Activated CD4-positive, alpha-beta T cell treated with anti-CD3 and anti-CD28 coated beads, Interleukin-2, amount 50 U/mL, for 4 hours (primary cell): ENCODE data around the gene TCEANC2.
"Not testable (repeated sequence)": the region's sequence is repeated elsewhere in the genome, so short reads cannot be mapped to it uniquely, and the experiment has no call there.

Experiments used
- DNase-seq, 2 experiments: peaks; one replicate each; pipeline ENCODE4 v3.0.0-alpha.2; 2020

Gene TCEANC2

DNA sequence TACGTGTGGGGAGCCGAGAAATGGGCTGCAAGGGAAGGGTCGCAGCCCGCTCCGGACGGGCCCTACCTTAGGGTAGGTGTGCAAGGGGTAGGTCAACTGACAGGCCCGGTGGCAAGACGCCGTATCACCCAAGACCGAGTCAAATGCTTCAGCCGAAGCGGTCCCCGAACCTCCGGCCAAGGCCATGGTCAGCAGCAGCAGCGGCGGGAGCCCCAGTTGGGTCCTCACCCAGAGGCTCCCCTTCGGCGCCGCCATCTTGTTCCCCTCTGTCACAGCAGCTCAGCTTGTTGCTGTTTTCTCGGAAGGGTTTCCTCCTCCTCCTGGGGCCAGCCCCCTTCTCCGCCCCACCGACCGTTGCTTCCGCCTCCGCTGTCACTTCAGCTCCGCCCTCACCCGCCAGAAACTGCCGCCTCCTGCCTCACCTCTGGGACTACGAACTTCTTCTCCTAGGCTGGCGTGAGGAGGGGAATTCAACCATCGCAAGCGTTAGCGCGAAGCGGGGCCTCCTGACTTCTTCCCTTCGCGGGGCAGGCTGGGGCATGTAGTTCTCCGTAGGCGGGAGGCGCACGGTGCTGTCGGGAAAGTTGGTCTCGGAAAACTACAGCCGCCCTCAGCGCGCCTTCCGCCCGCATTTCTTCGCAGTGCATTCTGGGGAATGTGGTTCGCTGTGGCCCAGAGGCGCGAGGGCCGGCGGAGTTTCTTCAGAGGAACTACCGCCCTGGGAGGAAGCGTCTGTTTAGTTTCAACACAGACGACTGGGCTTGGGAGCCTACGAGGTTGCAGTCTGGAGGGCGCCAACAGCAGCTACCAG is at the start of gene TCEANC2, which contains the start of gene TMEM59:
Gene TCEANC2, plus strand, starts transcription at position 675 of the 811 bp plus-strand sequence. CDS start 815 bp downstream, outside the sequence.
Gene TMEM59, minus strand, starts transcription at position 271 of the 811 bp plus-strand sequence. Its CDS starts 16 bp downstream, at position 255.
- peak; percentile 95 to 96 for DNase-seq

DNA sequence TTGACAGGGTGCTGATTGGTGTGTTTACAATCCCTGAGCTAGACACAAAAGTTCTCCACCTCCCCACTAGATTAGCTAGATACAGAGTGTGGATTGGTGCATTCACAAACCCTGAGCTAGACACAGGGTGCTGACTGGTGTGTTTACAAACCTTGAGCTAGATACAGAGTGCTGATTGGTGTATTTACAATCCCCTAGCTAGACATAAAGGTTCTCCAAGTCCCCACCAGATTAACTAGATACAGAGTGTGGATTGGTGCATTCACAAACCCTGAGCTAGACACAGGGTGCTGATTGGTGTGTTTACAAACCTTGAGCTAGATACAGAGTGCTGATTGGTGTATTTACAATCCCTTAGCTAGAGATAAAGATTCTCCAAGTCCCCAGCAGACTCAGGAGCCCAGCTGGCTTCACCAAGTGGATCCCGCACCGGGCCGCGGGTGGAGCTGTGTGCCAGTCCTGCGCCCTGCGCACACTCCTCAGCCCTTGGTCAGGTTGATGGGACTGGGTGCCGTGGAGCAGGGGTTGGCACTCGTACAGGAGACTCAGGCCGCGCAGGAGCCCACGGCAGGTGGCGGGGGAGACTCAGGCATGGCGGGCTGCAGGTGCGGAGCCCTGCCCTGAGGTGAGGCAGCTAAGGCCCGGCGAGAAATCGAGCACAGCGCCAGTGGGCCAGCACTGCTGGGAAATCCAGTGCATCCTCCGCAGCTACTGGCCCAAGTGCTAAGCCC is 49.5 kb upstream of the TCEANC2 start:
- not testable (repeated sequence) for DNase-seq

DNA sequence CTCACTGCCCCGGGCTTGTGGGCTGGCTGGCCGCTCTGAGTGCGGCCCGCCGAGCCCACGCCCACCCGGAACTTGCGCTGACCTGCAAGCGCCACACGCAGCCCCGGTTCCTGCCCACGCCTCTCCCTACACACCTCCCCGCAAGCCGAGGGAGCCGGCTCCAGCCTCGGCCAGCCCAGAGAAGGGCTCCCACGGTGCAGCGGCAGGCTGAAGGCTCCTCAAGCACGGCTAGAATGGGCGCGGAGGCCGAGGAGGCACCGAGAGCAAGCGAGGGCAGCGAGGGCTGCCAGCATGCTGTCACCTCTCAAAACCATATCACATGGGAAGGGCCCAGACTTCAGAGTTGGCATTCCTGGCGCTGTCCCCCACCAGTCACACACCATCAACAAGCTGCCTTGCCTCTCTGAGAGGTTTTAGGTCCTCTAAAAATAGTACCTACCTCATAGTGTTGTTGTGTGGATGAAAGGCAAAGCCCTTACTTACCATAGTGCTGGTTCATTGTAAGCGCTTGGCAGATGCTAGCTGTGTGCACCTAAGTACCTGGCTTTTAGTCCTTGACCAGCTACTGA is 48.8 kb upstream of the TCEANC2 start:
- DNase-seq: no peak

DNA sequence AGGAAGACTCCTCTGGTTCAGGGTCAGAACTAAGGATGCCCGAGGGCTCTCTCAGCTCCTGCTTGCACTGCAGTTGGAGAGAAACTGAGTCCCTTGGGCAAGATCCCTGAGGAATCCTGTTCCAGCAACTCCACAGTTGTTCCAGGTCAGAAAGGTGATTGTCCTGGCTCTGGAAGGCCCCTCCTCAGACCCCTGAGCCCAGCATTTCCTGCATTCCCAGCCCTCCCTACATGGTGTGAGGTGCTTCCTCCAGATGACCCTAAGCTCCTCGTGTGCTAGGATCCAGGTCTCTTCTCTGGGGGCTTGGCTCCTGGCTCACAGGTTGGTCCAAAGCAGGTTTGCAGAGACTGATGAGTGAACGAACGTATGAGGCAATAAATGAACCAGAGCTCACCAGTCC is 46.9 kb upstream of the TCEANC2 start:
- DNase-seq: no peak

DNA sequence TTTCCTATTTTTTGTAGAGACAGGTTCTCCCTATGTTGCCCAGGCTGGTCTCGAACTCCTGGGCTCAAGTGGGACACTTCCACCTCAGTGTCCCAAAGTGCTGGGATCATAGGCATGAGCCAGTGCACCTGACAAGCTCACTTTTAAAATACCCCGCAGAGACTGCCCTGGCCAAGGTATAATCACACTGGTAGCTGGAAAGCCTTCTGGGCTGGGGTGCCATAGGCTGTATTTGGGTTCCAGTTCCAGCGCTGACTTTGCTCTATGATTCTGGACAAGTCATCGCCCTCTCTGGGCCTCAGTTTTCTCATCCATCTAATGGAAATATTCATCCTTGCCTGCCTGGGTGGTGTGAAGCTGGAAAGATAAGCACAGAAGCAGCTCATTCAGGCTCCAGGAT is 45.8 kb upstream of the TCEANC2 start:
- no peak for DNase-seq

DNA sequence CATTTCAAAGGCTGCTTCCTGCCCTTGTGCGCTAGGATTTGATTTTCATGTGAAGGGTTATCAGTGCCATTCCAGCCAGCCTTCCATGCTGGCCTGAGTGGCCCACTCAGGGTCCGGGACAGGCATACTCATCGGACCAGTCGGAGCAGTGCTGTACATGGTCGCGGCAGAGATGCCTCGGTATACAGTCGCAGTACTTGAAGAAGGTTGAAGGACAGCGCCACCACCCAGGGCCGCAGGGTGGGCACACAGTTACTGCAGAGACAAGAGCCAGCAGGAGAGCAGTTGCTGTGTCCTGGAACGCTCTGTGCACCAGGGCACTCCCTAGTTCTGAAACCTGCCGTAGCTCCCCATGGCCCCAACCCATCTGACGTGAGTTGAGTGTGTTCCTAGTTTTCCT is 44.5 kb upstream of the TCEANC2 start:
- no peak for DNase-seq

DNA sequence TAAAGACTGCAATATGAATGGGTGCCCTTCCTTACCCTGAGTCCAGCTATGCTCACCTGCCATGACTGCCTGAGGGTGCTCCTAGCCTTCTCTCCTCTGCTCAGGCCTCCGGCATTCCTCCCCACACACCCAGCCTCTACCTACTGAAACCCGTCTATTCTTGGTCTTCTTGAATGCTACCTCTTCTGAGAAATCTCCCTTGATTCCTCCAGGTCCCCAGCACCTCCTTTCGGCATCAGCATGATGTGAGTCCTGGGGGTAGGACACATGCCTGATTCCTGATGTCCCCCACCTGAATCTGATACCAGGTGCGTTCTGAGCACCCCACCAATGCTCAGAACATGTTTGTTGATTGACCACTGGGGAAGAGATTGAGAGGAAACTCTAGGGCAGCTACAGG is 44.0 kb upstream of the TCEANC2 start:
- DNase-seq: no peak

DNA sequence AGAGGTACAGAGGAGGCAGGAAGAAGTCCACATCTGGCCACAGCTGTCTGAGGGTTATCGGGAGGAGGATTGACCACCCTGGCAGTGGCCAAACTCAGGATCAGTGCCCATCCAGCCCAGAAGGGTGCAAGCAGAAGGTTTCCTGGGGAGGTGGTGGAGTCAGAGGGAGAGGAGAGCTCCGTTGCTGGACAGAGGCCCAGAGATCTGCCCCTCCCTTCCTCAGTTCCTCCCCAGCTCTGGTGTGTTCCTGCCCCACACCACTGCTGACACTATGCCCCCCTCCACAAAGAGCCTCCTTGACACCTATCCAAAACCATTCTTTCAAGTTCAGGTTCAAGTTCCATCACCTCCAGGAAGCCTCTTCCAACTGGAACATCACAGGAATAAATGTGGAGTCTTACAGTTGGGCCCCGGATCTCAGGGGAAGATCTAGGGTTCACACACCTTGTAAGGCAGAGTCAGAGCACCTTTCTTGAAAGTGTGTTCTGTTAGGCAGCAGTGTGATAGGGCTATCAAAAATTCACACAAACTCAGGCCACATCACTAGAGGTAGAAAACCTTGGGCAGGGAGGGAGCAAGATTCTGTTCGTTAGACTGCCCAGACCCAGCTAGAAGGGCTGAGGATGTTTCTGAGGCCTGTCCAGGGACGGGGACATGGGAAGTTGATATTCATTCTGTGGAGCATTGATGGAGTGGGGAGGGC is 42.8 kb upstream of the TCEANC2 start:
- no peak for DNase-seq

DNA sequence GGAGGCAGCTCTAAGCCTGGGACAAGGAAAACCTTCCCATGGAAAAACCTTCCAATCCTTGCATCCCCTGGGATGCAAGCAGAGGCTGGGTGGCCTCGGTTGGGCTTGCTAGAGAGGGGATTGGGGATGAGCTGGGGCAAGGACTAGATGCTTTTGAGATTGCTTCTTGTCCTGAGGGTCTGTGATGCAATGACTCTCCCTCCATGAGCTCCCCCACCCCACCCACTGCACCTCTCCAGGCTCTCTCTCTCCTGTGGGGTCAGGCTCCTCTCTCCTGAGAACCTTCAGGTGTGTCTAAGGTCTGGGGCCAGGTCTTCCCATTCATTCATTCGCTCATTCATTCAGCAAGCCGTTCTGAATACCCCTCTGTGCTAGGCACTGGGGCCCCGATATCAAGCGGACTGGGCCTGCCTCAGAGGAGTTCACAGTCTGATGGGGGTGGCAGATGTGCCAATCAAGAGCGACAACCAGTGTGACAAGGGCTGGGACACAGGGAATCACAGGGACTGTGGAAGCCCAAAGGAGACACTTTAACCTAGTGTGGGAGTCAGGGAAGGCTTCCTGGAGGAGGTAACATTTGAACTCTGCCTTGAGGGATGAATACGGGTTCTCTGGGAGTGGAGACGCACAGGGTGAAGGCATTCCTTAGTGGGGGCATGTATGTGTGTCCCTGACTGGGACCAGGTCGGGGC is 41.9 kb upstream of the TCEANC2 start:
- no peak for DNase-seq

DNA sequence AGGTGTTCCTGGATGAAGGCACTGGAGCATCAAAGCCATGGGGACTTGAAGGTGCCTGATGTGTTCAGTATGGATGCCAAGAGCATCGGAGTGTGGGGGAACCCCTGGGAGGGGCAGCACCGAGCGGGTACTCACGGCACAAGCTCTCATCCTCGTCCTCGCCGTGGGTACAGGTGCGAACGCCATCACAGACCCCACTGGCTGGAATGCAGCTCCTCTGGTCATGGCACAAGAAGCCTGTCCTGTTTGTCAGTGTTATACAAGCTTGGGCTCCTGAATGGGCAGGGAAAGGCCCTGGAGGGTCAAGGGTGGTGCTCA is 41.4 kb upstream of the TCEANC2 start:
- DNase-seq: no peak

DNA sequence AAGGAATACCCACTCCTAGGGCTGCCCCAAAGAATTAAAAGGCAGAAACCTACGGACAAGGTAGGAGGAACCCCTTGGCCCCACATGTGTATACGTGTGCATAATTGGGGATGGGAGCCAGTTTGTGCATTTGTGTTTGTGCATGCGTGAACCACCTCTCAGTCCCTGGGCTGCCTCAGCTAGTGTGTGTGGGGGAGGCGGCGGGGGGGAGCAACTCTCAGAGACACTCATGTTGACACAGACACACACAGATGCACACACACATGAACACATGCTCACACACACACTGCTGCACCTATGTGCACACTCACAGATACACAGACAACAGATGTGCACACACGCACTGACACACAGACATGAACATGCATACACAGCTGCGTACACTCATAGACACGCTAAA is 40.5 kb upstream of the TCEANC2 start:
- DNase-seq: no peak

DNA sequence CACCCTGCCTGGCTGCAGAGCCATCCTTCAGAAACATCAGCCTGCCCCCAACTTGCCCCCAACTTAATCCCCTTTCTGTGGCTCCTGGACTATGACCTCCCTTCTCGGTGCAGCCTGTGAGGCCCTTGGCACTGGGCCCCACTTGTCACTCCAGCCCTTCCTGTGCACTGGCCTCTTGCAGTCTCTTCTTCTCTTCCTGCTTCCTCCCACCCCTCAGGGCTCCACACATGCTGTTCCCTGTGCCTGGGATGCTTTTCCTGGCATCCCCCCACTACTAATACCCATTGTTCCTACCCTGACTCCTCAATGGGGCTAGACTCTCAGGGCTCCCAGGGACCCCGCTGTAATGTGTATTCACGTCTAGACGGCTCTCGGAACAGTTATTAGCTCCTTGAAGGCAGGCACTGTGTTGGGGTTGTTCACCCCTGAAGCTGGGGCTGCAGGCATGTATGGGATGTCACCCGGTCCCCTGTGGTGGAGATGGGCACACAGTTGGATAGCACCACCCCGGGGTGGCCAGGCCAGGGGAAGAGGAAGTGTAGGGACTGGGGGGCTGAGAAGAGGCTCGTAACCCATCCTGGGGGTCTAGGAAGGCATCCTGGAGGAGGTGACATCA is 39.9 kb upstream of the TCEANC2 start:
- no peak for DNase-seq

DNA sequence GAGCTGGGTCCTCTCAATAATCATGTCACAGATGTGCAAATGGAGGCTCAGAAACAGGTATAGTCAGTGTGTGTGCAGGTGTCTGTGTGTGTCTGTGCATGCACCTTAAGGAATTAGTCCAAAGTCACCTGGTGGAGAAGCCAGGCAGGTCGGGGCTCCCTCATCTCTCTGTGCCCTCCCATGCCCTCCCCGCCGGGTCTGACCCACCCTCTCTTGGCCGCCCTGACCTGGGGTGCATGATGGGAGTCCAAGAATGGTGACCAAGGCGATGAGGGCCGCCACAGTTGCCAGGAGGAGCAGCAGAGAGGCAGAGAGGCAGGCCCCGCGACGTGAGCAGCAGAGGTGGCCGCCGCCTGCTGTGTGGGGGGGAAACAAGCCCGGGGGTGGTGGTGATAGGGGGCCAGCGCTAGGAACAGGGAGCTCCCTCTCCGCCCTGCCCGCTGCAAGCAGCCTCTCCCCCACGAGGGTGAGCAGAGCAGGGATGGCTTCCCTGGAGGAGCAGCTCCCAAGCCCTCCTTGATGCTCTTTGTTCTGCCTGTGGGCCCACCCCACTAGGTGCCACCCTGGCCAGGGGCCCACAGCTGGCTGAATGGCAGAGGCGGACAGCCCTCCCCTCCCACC is 39.3 kb upstream of the TCEANC2 start:
- no peak for DNase-seq

DNA sequence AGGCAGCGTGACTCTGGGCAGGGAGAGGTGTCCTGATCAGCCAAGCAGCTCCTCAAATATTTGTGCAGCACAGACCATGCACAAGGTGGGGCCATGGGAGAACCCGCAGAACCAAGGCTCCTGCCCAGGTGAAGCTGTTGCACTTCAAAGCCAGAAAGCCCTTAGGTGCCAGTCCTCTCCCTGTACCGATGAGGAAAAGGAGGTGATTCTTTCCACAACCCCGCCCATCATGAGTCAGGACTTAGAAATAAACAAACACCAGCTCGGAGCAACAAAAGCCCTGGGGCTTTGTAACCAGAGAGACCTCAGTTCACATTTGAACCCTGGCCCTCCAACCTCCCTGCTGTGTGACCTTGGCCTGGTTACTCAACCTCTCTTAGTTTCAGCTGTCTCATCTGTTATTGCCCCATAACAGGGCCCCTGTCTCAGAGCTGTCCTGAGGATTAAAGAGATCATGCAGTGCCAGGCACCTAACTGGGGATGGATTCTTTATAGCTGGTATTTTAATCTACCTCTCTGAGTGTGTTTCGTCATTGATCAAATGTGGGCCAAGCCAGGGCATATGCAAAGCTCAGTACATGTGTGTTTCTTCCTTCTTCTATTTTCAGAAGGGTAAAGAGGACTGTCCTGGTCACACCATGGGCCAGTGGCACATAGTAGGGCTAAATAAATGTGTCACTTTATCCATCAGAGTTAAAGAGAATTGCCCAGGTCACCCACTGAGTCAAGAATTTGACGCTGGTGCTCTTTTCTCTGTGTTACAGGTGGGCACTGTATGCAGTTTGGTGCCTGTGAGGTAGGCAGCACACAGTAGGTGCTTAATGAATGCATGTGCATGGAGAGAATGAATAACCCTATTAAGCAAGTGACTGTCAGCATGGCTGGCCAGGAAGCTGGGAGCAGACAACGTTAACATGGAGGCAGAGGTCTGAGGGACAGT is 36.8 kb upstream of the TCEANC2 start:
- no peak for DNase-seq

DNA sequence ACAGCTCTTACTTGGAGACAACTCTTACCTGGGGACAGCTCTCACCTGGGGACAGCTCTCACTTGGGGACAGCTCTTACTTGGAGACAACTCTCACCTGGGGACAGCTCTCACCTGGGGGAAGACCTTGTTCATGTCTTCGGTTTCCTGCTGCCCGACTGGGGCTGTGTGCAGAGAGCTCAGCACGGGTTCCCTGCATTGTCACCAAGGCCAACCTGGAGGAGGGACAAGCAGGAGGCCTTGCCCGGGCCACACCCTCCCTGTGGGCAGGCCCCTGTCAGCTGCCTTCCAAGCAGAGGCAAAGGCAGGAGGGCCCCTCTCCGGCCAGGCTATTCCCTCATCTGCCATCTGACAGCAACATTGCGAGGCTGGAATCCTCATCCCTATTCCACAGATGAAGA is 35.4 kb upstream of the TCEANC2 start, which contains the start of gene LDLRAD1:
Gene LDLRAD1, minus strand, starts transcription at position 208 of the 400 bp plus-strand sequence. Its CDS starts 74 bp downstream, at position 134.
- no peak for DNase-seq

DNA sequence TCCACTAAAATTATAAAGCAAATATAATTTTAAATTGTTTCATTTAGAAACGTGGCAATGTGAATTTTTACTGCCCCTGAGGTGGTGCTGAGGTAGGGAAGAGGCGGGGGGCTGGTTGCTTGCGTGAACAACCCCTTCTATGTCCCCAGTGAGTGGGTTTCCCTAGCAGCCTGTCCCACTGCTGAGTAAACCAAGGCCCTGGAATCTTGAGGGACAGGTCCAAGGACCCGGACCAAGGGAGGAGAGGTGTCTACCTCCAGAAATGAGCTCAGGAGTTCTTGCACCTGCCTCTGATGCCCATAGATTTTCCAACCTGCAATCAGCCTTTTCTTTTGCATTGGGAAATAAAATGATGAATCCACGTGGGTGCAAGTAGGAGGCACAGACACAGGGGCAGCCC is 34.8 kb upstream of the TCEANC2 start:
- no peak for DNase-seq

DNA sequence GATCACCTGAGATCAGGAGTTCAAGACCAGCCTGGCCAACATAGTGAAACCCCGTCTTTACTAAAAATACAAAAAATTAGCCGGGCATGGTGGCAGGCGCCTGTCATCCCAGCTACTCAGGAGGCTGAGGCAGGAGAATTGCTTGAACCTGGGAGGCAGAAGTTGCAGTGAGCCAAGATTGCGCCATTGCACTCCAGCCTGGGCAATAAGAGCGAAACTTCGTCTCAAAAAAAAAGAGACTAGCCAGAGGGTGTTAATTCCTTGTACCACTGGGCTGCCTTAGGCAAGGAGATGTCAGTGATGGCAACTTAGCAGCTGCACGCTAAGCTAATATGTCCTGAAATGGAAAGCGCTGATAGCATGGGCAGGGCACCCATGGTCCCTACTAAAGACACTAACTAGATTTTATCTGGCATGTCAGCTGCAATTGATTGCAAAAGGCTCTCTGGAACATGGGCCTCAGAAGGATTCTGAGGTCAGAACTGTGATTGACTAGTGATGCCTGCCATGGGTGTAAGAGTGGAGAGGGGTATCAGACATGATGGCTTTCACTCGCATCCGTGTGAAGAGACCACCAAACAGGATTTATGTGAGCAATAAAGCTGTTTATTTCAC is 33.7 kb upstream of the TCEANC2 start:
- not testable (repeated sequence) for DNase-seq

DNA sequence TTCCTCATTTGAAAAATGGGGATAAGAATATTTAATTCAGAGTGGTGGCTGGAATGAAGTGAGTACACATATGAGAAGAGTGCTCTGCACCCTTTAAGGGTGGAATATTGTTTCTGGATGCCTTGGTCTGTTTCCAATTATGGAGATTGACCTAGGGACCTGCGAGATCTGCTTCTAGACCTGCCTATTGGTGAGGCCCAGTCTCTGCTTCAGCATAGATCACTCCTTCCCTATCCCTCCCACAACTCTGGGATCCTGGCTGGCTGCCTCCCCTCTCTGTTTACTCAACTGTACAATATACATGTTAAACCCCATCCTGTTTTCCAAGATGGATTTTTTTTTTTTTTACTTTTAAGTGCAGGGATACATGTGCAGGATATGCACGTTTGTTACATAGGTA is 29.1 kb upstream of the TCEANC2 start:
- no peak for DNase-seq

DNA sequence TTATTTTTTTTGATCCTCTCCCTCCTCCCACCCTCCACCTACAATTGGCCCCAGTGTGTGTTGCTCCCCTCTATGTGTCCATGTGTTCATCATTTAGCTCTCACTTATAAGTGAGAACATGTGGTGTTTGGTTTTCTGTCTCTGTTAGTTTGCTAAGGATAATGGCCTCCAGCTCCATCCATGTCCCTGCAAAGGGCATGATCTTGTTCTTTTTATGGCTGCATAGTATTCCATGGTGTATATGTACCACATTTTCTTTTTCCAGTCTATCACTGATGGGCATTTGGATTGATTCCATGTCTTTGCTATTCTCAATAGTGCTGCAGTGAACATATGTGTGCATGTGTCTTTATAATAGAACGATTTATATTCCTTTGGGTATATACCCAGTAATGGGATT is 28.6 kb upstream of the TCEANC2 start:
- not testable (repeated sequence) for DNase-seq

DNA sequence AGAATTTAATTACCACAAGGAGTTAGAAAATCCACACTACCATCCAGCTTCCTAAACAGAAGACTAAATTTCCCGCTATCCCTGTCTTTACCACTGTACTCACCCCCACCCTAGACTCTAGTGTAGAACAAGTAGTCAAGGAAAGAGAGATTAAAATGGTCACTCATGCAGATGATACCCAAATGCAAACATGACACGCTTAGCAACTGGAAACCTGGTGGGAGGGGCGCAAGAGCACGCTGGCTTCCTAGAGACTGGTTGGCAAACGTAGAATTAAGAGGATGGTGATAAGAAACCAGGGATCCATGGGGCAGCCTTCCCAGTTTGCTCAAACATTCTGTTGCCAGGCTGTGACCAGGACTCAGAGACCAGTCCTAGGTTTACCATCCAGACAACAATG is 25.6 kb upstream of the TCEANC2 start:
- no peak for DNase-seq
